ENCODE measurements around the gene EVC2. TPM values are rescaled to one million over a fixed set of nuclear protein-coding genes. Genes with fewer than 3 reads are reported as not detected.

Gene EVC2
- total and polyA plus RNA-seq, 10 of the 15 experiments (the other 5 are each of a cell fraction or from before 2014, with no cell fraction given) = 0.34 to 10.4 (median 5.6) TPM

DNA sequence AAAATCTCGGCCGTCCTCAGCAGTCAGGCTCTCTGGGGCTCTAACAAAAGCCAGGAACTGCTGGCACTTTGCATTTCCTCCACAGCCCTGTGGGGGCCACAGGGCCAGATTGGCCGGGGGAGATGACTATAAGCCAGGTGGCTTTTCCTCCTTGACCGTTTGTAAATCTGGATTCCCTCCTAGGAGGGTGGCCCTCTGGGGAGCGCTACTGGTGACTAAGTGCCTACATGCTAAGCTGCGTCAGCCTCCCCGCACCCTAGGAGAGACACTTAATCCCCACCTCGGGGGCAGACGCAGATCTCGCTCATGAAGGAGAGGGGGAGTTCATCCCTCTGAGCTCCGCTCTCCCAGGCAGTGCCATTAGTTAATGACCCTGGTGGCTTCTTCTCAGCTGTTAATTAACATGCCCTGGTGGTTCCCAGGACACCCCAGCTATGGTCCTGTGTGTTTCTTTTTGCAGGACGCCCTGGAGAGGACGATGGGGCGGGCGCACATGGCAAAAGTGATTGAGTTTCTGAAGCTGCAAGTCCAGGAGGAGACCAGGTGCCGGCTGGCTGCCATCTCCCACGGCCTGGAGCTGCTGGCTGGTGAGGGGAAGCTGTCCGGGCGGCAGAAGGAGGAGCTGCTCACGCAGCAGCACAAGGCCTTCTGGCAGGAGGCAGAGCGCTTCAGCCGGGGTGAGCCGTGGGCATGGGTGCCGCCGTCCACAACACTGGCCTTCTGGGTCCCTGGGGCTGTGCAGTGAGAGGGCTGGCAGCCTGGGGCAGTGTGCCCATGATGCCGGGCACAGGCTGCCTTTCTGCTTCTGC is 44.2 kb upstream of the EVC2 start:
- Histone ChIP-seq H4K20me1 (ENCODE audit: control insufficient read depth, insufficient read depth) (no peaks in the 10 kb centered on the region), H3K79me2 (ENCODE audit: control insufficient read depth, insufficient read depth, low read length) (no peaks in the 10 kb centered on the region), H3K4me3 (no peak overlapping the region), H3K36me3 (ENCODE audit: control insufficient read depth in 2 of 2, insufficient read depth in 2 of 2, low read length in 1 of 2) (peaks cover 0 to 2% of the 10 kb centered on the region in 2 experiments; a peak in 2 of 4 replicates), H3K9ac (ENCODE audit: control insufficient read depth, insufficient read depth, low read length) (no peak overlapping the region), H3K27me3 (replicated peaks in 1 of 2; ENCODE audit: control insufficient read depth in 2 of 2, insufficient read depth in 2 of 2, low read length in 1 of 2) (no peaks in the 10 kb centered on the region), H3K9me3 (replicated peaks; ENCODE audit: control insufficient read depth, insufficient read depth, low read length) (no peaks in the 10 kb centered on the region; the same call in 2 of the 3 replicates), H3K27ac (ENCODE audit: control insufficient read depth, insufficient read depth) (no peak overlapping the region), H2AFZ (ENCODE audit: control insufficient read depth, low read depth, low read length) (no peak overlapping the region), H3K4me2 (ENCODE audit: control insufficient read depth, insufficient read depth) (no peak overlapping the region), H3K4me1 (ENCODE audit: control insufficient read depth, insufficient read depth, low read length) (no peaks in the 10 kb centered on the region)
- 40% methylated on average over 26 of the region's 26 CpGs for WGBS (ENCODE audit: insufficient coverage, insufficient replicate concordance, low lambda C conversion rate, missing lambda C conversion rate)
- FAIRE-seq (no peak), DNase-seq (ENCODE audit: low read depth, low spot score) (no peak), ATAC-seq (no peak)
- TF ChIP-seq, protein P1, sequence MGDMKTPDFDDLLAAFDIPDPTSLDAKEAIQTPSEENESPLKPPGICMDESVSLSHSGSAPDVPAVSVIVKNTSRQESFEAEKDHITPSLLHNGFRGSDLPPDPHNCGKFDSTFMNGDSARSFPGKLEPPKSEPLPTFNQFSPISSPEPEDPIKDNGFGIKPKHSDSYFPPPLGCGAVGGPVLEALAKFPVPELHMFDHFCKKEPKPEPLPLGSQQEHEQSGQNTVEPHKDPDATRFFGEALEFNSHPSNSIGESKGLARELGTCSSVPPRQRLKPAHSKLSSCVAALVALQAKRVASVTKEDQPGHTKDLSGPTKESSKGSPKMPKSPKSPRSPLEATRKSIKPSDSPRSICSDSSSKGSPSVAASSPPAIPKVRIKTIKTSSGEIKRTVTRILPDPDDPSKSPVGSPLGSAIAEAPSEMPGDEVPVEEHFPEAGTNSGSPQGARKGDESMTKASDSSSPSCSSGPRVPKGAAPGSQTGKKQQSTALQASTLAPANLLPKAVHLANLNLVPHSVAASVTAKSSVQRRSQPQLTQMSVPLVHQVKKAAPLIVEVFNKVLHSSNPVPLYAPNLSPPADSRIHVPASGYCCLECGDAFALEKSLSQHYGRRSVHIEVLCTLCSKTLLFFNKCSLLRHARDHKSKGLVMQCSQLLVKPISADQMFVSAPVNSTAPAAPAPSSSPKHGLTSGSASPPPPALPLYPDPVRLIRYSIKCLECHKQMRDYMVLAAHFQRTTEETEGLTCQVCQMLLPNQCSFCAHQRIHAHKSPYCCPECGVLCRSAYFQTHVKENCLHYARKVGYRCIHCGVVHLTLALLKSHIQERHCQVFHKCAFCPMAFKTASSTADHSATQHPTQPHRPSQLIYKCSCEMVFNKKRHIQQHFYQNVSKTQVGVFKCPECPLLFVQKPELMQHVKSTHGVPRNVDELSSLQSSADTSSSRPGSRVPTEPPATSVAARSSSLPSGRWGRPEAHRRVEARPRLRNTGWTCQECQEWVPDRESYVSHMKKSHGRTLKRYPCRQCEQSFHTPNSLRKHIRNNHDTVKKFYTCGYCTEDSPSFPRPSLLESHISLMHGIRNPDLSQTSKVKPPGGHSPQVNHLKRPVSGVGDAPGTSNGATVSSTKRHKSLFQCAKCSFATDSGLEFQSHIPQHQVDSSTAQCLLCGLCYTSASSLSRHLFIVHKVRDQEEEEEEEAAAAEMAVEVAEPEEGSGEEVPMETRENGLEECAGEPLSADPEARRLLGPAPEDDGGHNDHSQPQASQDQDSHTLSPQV (IDR thresholded peaks at IDR 0.05) = no peak
- TF ChIP-seq ATF7 (IDR thresholded peaks at IDR 0.05; ENCODE audit: low read depth) (no peak), MEF2A (IDR thresholded peaks at IDR 0.05; ENCODE audit: insufficient read depth, low read depth, low read length) (no peak), SIX5 (IDR thresholded peaks at IDR 0.05; ENCODE audit: low read depth, low read length, severe bottlenecking) (no peak), STAT3 (IDR thresholded peaks at IDR 0.05; ENCODE audit: low read depth, low read length) (no peak), EZH2 (IDR thresholded peaks at IDR 0.05; ENCODE audit: borderline replicate concordance, control insufficient read depth, low read depth, low read length) (no peak), POLR2AphosphoS5 (IDR thresholded peaks at IDR 0.05; ENCODE audit: low read length) (no peak), ZNF274 (IDR thresholded peaks at IDR 0.05; ENCODE audit: insufficient read depth, insufficient read length) (no peak), IKZF1 (conservative IDR thresholded peaks at IDR 0.05) (no peak), MYC (IDR thresholded peaks at IDR 0.05; ENCODE audit: insufficient read depth, insufficient read length, insufficient replicate concordance, low read length, severe bottlenecking) (no peak)
- TF ChIP-seq, protein P2, sequence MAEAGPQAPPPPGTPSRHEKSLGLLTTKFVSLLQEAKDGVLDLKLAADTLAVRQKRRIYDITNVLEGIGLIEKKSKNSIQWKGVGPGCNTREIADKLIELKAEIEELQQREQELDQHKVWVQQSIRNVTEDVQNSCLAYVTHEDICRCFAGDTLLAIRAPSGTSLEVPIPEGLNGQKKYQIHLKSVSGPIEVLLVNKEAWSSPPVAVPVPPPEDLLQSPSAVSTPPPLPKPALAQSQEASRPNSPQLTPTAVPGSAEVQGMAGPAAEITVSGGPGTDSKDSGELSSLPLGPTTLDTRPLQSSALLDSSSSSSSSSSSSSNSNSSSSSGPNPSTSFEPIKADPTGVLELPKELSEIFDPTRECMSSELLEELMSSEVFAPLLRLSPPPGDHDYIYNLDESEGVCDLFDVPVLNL (IDR thresholded peaks at IDR 0.05; ENCODE audit: low read depth, low read length) = no peak
- BruUV-seq (replicated peaks) = no TSS peak
- ChIA-PET RAD21 (ENCODE audit: unreplicated experiment) (no interaction called here), POLR2A (no interaction called here), SMC1A (ENCODE audit: uncharacterized antibody, unreplicated experiment) (interaction anchor here (0.6 kb wide), 1 partner anchor 15 kb away, joined by 3 read pairs; no protein-coding TSS in a partner anchor), CTCF (no interaction called here)
- in situ Hi-C loops (cut with MboI) = no loop called here
- intact Hi-C loops (cut with micrococcal nuclease; ENCODE audit: unreplicated experiment) = no loop called here

All from GM12878 (cell line).